ENCODE results near the gene ANP32A.

- TF ChIP-seq CTCF (IDR thresholded peaks at IDR 0.05 in 2 of 3, conservative IDR thresholded peaks at IDR 0.05 in 1 of 3; ENCODE audit: insufficient read depth in 2 of 3, low read depth in 1 of 3, low read length in 3 of 3) (no peak), GTF2A2 (tag; IDR thresholded peaks at IDR 0.05) (no peak), GABPB2 (CRISPR knock-in tag; conservative IDR thresholded peaks at IDR 0.05) (no peak), PML (IDR thresholded peaks at IDR 0.05; ENCODE audit: low read length) (no peak), FOSL1 (tag; conservative IDR thresholded peaks at IDR 0.05) (no peak), E2F6 (IDR thresholded peaks at IDR 0.05; ENCODE audit: borderline replicate concordance in 1 of 2, extremely low read depth in 1 of 2, insufficient read depth in 1 of 2, insufficient read length in 1 of 2, low read depth in 1 of 2, low read length in 1 of 2, poor library complexity in 1 of 2, severe bottlenecking in 1 of 2) (no peak)
Measured at GRCh38 chr15:68868296-68868695, 47.6 kb upstream of the ANP32A start.

Data from K562 (cell line).